ENCODE measurements around the gene SAMD5. TPM values are rescaled to one million over a fixed set of nuclear protein-coding genes. Genes with fewer than 3 reads are reported as not detected.

Gene SAMD5
- total RNA-seq, 4 donors from 2014 or later = 1.0 to 7.8 (median 3.7) TPM

DNA sequence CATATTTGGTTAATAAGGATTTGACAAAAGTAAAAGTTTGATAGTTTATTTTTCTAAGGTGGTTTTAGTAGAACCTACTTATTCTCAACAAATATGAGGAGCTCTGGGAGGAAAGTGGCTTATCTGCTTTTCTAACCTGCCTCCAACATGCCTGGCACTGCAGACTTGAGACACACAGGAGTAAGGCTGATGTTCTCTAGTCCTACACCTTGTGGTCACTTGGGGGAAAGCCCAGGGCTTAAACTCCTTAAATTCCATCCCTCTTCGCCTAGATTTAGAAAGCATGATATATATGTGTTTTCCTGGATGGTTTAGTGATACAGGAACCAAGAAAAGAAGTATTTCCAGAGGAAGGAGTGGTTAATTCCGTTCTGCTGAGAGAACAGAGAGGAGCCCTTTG, 39.9 kb upstream of the SAMD5 start:
- Histone ChIP-seq H3K4me3 (no peak overlapping the region), H3K4me1 (no peaks in the 10 kb centered on the region), H3K36me3 (no peaks in the 10 kb centered on the region), H3K9me3 (peaks cover 4% of the 10 kb centered on the region), H3K27me3 (no peaks in the 10 kb centered on the region), H3K27ac (no peak overlapping the region)
- TF ChIP-seq, protein P1, sequence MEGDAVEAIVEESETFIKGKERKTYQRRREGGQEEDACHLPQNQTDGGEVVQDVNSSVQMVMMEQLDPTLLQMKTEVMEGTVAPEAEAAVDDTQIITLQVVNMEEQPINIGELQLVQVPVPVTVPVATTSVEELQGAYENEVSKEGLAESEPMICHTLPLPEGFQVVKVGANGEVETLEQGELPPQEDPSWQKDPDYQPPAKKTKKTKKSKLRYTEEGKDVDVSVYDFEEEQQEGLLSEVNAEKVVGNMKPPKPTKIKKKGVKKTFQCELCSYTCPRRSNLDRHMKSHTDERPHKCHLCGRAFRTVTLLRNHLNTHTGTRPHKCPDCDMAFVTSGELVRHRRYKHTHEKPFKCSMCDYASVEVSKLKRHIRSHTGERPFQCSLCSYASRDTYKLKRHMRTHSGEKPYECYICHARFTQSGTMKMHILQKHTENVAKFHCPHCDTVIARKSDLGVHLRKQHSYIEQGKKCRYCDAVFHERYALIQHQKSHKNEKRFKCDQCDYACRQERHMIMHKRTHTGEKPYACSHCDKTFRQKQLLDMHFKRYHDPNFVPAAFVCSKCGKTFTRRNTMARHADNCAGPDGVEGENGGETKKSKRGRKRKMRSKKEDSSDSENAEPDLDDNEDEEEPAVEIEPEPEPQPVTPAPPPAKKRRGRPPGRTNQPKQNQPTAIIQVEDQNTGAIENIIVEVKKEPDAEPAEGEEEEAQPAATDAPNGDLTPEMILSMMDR (IDR thresholded peaks at IDR 0.05) = no peak
- TF ChIP-seq POLR2AphosphoS5 (IDR thresholded peaks at IDR 0.05) (no peak), POLR2A (IDR thresholded peaks at IDR 0.05) (no peak), EP300 (IDR thresholded peaks at IDR 0.05) (no peak)
- 86% methylated on average over 2 of the region's 2 CpGs for WGBS
- DNase-seq (ENCODE audit: low spot score in 2 of 2) = no peak

DNA sequence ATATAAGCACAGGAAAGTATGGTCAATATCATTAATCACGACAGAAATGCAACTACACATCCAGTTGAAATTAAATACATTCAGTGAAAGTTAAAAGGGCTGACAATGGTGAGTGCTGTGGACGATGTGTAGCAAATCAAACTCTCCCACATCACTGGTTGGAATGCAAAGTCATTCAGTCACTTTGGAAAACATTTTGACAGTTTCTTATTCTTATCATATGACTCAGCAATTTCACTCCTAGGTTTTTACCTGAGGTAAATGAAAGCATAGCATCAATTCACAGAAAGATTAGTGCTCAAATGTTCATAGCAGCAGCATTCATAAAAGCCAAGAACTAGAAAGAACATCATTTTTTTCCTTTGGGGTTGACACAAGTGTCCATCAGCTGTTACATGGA, 28.6 kb upstream of the SAMD5 start:
- Histone ChIP-seq H3K27ac (no peak overlapping the region), H3K9me3 (no peaks in the 10 kb centered on the region), H3K27me3 (no peaks in the 10 kb centered on the region), H3K36me3 (no peaks in the 10 kb centered on the region), H3K4me3 (no peak overlapping the region), H3K4me1 (no peaks in the 10 kb centered on the region)
- DNase-seq (ENCODE audit: low spot score in 2 of 2) = no peak
- TF ChIP-seq POLR2AphosphoS5 (IDR thresholded peaks at IDR 0.05) (no peak), EP300 (IDR thresholded peaks at IDR 0.05) (no peak), POLR2A (IDR thresholded peaks at IDR 0.05) (no peak)
- TF ChIP-seq, protein P1 (IDR thresholded peaks at IDR 0.05) = no peak
- 82% methylated on average over 2 of the region's 2 CpGs for WGBS

DNA sequence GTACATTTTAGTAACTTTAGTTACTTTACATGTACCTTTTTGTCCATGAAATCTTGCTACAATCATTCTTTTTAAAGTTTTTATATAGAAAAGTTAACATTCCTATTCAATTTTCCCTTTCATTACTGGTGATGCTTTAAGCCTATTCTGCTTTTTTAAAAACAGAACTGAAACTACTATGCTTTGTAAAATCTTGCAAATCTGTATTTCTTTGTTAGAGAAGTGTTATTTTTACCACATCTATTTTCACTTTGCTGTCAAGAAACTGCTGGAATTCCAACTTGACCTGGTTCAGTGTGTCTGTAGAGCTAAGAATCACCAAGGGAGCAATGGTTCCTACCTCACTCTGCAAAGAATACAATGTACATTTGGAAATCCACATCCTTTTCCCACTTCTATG, 21.8 kb upstream of the SAMD5 start:
- Histone ChIP-seq H3K36me3 (no peaks in the 10 kb centered on the region), H3K27me3 (no peaks in the 10 kb centered on the region), H3K4me1 (no peaks in the 10 kb centered on the region), H3K9me3 (no peaks in the 10 kb centered on the region), H3K27ac (no peak overlapping the region), H3K4me3 (no peak overlapping the region)
- no peak for DNase-seq (ENCODE audit: low spot score in 2 of 2)
- TF ChIP-seq EP300 (IDR thresholded peaks at IDR 0.05) (no peak), POLR2A (IDR thresholded peaks at IDR 0.05) (no peak), POLR2AphosphoS5 (IDR thresholded peaks at IDR 0.05) (no peak)
- TF ChIP-seq, protein P1 (IDR thresholded peaks at IDR 0.05) = no peak

DNA sequence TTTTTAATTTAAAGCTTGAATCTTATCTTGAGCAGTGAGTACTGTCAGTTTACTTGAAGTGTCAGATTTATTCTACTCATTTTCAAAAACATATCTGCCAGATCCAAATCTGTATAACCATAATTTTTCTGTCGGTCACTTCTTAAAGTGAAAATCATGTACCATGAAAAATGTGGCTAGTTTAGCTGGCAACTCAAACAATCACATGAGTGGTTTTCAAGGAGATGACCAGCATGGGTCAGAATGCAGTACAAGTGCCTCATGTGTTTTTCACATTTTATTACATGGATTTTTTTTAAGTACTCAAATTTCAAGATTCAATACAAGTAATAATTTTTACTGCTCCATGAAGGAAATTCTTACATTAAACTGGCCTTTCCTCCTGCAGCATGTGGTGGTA, 11.0 kb upstream of the SAMD5 start:
- TF ChIP-seq, protein P1 (IDR thresholded peaks at IDR 0.05) = no peak
- TF ChIP-seq POLR2A (IDR thresholded peaks at IDR 0.05) = no peak
- no peak for TF ChIP-seq EP300 (IDR thresholded peaks at IDR 0.05)
- no peak for TF ChIP-seq POLR2AphosphoS5 (IDR thresholded peaks at IDR 0.05)
- 79% methylated on average over 1 of the region's 1 CpG for WGBS
- no peak for DNase-seq (ENCODE audit: low spot score in 2 of 2)

DNA sequence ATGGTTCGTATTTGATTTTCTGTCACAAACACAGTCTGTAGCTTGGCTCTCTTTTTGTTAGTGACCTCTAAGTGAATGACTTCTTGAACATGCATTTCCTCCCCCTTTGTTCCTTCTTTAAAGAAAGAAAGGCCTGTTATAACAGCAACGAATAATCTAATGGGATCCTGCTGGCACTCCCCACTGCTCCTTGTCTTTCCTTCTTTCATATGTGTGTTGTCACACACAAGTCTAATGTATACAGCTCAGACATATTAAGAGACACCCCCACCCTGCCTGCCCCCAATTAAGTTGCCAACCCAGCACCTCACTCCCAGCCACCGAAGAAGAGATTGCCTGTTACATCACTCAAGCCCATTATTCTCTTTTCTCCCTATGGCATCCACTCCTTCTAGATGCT, 4.9 kb upstream of the SAMD5 start:
- Histone ChIP-seq H3K27me3 (peaks cover 47% of the 10 kb centered on the region), H3K4me3 (no peak overlapping the region), H3K9me3 (no peaks in the 10 kb centered on the region), H3K4me1 (peaks cover 22% of the 10 kb centered on the region), H3K27ac (no peak overlapping the region), H3K36me3 (no peaks in the 10 kb centered on the region)
- WGBS = 76% methylated on average over 3 of the region's 3 CpGs
- no peak for DNase-seq (ENCODE audit: low spot score in 2 of 2)
- TF ChIP-seq EP300 (IDR thresholded peaks at IDR 0.05) (no peak), POLR2A (IDR thresholded peaks at IDR 0.05) (no peak), POLR2AphosphoS5 (IDR thresholded peaks at IDR 0.05) (no peak)

More for the DNA sequence above, 11.0 kb upstream of the SAMD5 start:
- Histone ChIP-seq H3K36me3 (no peaks in the 10 kb centered on the region), H3K27ac (no peak overlapping the region), H3K9me3 (no peaks in the 10 kb centered on the region), H3K27me3 (peaks cover 13% of the 10 kb centered on the region), H3K4me3 (no peak overlapping the region), H3K4me1 (no peaks in the 10 kb centered on the region)

DNA sequence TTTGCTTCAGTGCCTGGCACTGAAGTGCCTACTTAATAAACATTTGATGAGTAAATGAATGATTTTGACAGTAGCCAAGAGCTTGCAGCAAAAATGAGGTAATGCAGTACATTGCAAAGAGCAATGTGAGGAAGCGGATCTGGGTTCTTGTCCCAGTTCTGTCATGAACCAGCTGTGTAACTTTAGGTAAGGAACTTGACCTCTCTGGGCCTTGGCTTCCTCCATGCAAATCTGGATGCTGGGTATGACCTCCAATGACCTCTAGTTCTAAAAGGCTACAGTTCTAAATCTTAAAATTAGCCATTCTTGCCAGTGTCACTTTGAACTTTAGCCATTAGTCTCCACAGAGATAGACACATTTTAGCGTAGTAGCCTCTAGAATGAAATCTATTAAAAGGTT, 3.6 kb upstream of the SAMD5 start:
- Histone ChIP-seq H3K36me3 (no peaks in the 10 kb centered on the region), H3K9me3 (no peaks in the 10 kb centered on the region), H3K4me1 (peaks cover 34% of the 10 kb centered on the region), H3K27ac (no peak overlapping the region), H3K4me3 (no peak overlapping the region), H3K27me3 (peaks cover 54% of the 10 kb centered on the region)
- WGBS = 89% methylated on average over 2 of the region's 2 CpGs
- TF ChIP-seq EP300 (IDR thresholded peaks at IDR 0.05) = no peak
- TF ChIP-seq POLR2A (IDR thresholded peaks at IDR 0.05) = no peak
- no peak for TF ChIP-seq POLR2AphosphoS5 (IDR thresholded peaks at IDR 0.05)
- TF ChIP-seq, protein P1 (IDR thresholded peaks at IDR 0.05) = no peak
- DNase-seq (ENCODE audit: low spot score in 2 of 2) = no peak

Measured in suprapubic skin (tissue), 4 donors.